Activated CD4-positive, alpha-beta T cell treated with anti-CD3 and anti-CD28 coated beads, Interleukin-2, Interleukin-6, amounts not matched to agents 100 ng/mL and 50 ng/mL, durations not matched to agents 16 hours and 8 hours (primary cell): ENCODE results near the gene C5.
"Not testable (repeated sequence)": the region's sequence is repeated elsewhere in the genome, so short reads cannot be mapped to it uniquely, and the experiment has no call there.

ENCODE experiments used
- DNase-seq: peaks from one replicate; pipeline ENCODE4 v3.0.0-alpha.2; 2020

Gene C5

GRCh38 chr9:120977321-120977720 lies 72.8 kb downstream of the C5 start:
- DNase-seq: no peak

- DNase-seq: no peak
These were observed 75.2 kb downstream of the C5 start for GRCh38 chr9:120974921-120975320.

GRCh38 chr9:120974181-120974580 lies 75.9 kb downstream of the C5 start:
- DNase-seq: no peak

GRCh38 chr9:120971938-120972337 lies 78.1 kb downstream of the C5 start:
- no peak for DNase-seq

DNA sequence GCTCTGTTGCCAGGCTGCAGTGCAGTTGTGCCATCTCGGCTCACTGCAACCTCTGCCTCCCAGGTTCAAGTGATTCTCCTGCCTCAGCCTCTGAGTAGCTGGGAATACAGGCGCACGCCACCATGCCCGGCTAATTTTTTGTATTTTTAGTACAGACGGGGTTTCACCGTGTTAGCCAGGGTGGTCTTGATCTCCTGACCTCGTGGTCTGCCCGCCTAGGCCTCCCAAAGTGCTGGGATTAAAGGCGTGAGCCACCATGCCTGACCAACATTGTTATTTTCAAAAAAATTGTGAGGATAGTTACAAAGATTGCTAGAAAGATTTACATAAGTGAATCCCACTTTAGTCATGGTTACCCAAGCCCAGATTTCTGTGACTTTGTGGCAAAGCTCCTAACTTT lies 78.6 kb downstream of the C5 start:
- not testable (repeated sequence) for DNase-seq

DNA sequence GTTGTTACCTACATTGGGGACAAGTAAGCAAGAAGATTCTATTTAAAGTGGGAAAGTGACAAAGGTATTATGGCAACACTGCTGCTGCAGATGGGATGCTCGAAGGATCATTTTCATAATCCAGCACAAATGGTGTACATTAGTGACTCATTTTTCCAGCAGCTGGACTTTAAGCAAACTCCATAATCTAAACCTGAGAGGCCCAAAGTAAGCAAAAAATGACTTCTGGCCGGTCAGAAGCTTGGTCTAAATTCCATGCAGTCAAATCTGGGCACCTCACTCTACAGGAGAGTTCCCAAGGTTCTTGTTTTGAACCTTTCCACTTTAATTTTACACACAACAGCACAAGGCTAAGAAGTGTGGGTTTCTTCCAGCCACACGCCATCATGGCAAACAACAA lies 79.8 kb downstream of the C5 start:
- no peak for DNase-seq

DNA sequence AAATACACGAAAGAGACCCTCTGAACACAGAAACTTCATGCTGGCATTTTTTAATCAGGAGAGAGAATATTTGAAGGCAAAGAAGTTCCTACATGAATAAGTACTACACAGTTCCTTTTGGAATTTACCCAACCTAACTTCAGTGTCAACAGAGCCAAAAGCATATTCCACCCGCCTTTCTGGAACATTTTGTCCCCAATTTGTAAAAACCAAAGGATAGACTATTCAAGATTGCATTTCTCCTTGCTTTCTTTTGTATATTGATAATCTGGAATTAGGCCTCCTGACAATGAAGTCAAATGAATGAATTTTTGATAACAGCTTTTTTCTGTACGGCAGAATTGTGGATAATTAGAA lies 84.1 kb downstream of the C5 start:
- no peak for DNase-seq

GRCh38 chr9:120965344-120966012 lies 84.6 kb downstream of the C5 start:
- no peak for DNase-seq

DNA sequence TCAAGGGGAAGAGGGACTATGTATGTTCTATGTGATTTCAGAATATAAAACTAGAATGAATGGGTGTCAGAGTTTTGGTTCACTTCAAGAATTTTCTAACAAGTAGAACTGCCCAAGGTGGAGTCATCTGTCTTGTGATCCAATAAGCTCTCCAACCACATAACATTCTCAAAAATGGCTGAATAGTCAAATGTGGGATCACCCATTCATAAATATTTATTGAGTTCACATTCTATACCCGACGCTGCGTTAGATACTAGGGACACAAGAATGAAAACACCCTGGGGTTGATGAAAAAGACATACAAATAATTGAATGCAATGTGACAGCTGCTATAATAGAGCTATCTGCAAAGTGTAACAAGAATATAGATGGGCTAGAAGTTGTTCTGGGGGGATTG lies 88.1 kb downstream of the C5 start:
- no peak for DNase-seq

- no peak for DNase-seq
These were observed 90.1 kb downstream of the C5 start for GRCh38 chr9:120960001-120960400.

DNA sequence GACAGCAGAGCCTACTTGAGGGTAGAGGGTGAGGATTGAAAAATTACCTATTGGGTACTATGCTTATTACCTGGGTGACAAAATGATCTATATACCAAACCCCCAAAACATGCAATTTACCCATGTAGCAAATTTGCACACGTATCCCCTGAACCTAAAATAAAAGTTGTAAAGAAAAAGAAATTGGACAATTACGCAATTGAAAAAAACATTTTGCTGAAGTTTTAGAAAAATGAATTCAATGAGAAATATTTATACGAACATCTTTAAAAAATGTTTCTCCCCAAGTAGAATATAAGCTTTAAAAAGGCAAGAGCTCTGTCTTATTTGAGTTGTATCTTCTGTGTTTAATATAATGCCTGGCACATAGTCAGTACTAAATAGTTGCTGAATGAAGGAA lies 93.2 kb downstream of the C5 start:
- DNase-seq: no peak

DNA sequence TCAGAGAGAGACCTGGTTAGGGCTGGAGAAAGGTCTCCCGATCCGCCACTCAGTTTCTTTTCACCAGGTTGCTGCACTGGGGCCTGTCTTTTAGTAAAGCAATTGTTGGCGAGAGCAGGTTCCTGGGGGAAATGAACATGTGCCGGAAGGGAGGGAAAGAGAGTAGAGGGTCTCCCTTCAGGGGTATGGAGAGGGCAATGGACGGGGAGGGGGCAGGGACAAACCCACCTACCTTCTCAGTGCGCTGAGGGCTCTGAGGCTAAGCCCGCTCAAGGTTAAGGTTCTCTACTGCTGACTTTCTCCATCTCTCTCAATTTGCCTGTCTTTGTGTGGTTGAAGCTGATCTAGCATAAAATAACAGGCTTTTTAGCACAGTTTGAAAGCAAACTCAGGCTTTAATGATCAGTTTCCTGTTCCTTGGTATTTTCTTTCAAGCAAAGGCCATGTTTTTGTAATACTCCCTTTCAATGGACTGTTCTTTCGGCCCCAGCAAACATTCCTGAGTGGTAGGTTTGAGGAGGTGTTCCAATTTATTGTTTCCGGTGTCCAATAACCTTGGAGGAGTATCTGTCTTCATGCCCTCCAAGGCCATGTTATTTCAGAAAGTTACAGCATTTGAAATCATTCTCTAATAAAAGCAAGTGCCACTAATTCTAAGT lies 98.0 kb downstream of the C5 start:
- no peak for DNase-seq

DNA sequence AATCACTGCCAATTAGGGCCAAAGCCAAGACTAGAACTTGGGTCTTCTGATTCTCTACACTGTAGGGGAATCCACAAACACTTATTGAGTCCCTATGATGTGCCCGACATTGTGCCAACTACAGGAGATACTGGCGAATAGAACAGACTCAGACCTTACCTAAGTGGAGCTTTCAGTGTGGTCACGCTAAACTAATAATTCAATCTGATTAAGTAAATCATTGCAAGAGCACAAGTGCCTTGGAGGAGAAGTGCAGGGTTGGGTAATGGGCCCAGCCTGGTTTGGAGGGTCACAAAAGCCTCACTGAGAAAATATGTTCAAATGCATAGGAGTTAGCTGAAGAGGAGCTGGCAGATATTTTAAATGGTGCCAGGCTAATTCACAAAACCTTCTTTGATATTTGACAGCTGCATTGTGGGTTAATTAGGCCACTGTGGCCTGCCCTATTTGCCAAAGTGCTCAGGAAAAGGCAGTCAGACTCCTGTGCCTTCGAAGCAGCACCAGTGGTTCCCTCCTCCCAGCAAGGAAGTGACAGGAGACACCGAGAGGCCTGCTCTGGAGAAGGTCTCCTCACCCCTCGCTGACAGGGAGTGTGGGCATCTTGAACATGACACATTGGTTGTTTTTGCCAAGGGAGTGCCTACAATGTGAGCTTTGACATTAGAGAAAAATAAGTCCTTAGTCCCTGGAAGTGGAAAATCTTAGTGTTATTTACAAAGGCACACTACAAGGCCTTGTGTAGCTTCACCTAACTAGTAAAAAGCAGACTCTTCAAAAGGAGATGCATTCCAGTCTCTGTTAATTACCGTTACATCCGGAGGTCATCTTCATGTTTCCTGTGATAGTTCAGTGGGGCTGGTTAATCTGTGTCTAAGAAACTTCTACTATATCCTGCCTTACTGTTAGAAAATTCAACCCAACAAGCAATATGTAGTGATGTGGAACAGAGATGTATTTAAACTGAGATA lies 99.4 kb downstream of the C5 start:
- no peak for DNase-seq

DNA sequence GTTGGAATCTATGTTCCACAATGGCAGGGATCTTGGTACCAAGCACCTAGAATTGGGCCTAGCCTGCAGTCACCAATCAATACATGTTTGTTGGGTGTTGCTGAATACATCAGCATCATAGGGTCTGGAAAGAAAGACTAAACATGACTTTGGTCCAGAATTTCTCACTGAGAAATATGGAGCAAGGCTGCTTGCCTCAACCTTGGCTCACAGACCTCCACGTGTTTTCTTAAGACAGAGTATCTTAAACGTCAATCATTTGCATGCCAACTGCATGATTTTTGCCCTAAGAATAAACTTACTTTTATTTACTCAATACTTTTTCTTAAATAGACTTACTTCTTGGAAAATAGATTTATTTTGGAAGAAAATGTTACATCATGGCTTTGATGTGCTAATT lies 100.8 kb downstream of the C5 start:
- DNase-seq: no peak

GRCh38 chr9:120948824-120949223 lies 101.3 kb downstream of the C5 start:
- no peak for DNase-seq

DNA sequence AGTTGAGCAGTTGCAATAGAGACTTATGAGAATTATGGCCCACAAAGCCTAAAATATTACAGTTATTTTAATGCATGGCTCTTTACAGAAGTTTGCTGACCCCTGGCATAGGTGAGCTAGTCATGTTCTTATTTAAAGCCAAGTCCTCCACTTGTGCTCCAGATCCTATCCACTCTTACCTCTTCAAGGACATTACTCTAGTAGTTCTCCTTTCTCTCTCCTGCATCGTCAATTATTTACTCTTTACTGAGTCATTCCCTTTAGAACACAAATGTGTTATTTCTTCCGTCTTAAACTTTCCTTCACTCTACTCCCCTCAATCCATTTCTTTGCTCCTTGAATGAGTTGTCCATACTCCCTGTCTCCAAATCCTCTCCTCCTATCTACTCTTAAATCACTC lies 102.9 kb downstream of the C5 start:
- no peak for DNase-seq

DNA sequence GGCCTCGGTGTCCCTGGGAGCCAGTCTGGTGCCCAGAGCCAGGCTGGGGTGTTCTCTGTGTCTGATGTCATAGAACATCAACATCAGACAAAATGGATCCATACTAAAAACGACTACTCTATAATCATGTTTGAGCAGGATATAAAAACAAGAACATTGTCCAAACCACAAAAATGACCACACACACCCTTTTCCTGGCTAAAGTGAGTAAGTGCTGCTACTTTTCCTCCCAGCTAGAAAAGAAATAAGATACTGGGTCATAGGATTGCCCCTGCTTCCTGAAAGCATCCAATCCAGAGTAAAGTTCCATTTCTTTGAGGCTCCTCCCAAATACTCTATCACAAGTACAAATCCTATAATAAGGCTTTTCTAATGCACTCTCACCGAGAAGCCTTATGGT lies 103.8 kb downstream of the C5 start:
- no peak for DNase-seq

GRCh38 chr9:120944948-120945347 lies 105.1 kb downstream of the C5 start:
- no peak for DNase-seq

GRCh38 chr9:120944434-120944843 lies 105.6 kb downstream of the C5 start:
- DNase-seq: no peak

GRCh38 chr9:120942186-120943001 lies 107.7 kb downstream of the C5 start:
- no peak for DNase-seq

DNA sequence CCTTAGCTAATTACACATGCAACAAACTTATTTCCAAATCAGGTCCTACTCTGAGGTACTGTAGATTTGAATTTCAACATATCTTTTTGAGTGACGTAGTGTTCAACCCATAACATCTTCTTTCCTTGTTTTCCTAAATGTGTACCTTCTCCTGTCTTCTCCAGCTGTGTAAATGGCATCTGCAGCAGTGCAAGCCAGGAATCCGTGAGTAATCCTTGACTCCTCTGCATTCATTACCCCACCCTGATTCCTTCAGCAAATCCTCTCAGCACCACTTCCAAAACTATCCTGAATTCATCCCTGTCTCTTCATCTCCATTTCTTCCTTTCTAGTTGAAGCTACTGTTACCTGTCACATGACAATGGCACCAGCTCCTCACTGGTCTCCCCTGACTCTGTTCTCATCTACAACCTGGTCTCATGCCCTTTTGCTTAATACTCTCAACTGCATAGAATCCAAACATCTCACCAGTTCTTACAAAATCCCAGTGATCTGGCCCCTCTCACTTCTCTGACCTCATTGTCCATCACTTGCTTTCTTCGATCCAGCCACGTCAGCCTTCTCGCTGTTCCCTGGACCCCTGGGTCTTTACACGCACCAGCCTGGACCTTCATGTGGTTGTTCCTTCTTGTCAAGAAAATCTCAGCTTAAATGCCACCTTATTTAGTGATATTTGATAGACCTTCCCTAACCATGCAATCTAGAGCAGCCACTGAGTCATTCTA lies 108.9 kb downstream of the C5 start:
- no peak for DNase-seq

DNA sequence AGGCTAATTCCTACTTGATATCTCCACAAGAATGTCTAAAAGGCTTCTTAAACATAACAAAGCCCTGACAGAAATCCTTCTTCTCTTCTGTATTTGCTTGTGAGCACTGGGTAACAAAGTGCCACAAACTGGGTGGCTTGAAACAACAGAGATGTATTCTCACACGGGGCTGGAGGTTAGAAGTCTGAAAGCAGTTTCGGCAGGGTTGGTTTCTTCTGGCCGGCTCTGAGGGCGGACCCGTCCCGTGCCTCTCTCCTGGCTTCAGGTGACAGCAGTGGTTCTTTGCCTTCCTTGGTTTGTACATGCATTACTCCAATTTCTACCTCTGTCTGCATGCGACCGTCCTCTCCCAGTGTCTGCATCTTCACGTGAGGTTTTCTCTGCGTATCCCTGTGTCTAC lies 109.5 kb downstream of the C5 start:
- DNase-seq: no peak
